H1 (cell line): ENCODE results near the gene ISG20L2. TPM values are rescaled to one million over a fixed set of nuclear protein-coding genes. Genes with fewer than 3 reads are reported as not detected.

Experiments used
- CTCF ChIA-PET: fragments of 300-600 bp; sonication (Branson Sonifier 250); formaldehyde crosslinking; loops from one replicate; lab custom pipeline; 2021; ENCODE audit not compliant: partially characterized antibody; lab: Charles Lee
- POLR2A ChIA-PET: fragments of 300-600 bp; sonication (Branson Sonifier 250); formaldehyde crosslinking; loops from one replicate; lab custom pipeline; 2021; ENCODE audit warnings: inconsistent platforms; ENCODE audit not compliant: partially characterized antibody; lab: Charles Lee
- DNase-seq, 2 experiments: peaks; one replicate each; pipeline versions ENCODE4 v3.0.0 to v3.0.0-alpha.2; 2010 to 2022; ENCODE audit warnings: low spot score in 2 of 2, low read depth in 1 of 2, mixed read lengths in 1 of 2
- FAIRE-seq: peaks from 2 replicates; lab custom pipeline; 2011; peaks lifted over from hg19 to GRCh38; lab: Jason Lieb, UNC
- H2AFZ ChIP-seq: 2 replicates; pipeline ENCODE4 v1.8.1; 2012; ENCODE audit warnings: low read length, inconsistent platforms
- H2AK5ac ChIP-seq: 2 replicates; pipeline ENCODE4 v1.6.1; 2013; ENCODE audit warnings: low read depth, low read length
- H2BK120ac ChIP-seq: replicated peaks from 2 replicates; pipeline ENCODE3; 2013; ENCODE audit warnings: low read depth, low read length, inconsistent platforms
- H2BK12ac ChIP-seq: 2 replicates; pipeline ENCODE4 v1.6.1; 2013; ENCODE audit warnings: low read depth, low read length
- H2BK15ac ChIP-seq: 2 replicates; pipeline ENCODE4 v1.6.1; 2013; ENCODE audit warnings: low read length
- H2BK20ac ChIP-seq: 2 replicates; pipeline ENCODE4 v1.6.1; 2013; ENCODE audit warnings: low read length
- H2BK5ac ChIP-seq: 2 replicates; pipeline ENCODE4 v1.6.1; 2013; ENCODE audit warnings: low read depth, low read length
- H3K14ac ChIP-seq: 2 replicates; pipeline ENCODE4 v1.6.1; 2013; ENCODE audit warnings: inconsistent platforms; ENCODE audit not compliant: insufficient read length
- H3K18ac ChIP-seq: 2 replicates; pipeline ENCODE4 v1.6.1; 2013; ENCODE audit warnings: low read length; ENCODE audit errors: extremely low read depth
- H3K23ac ChIP-seq: 2 replicates; pipeline ENCODE4 v1.6.1; 2013; ENCODE audit warnings: inconsistent platforms; ENCODE audit not compliant: insufficient read length
- H3K23me2 ChIP-seq: 2 replicates; pipeline ENCODE4 v1.6.1; 2013; ENCODE audit warnings: low read depth, low read length
- H3K27ac ChIP-seq: 2 replicates; pipeline ENCODE4 v1.6.1; 2011; ENCODE audit warnings: low read depth, low read length, inconsistent platforms
- H3K27me3 ChIP-seq, 4 experiments: replicated peaks in 1 of 4; 1 replicate in 1 of 4; 2 replicates in 3 of 4; pipeline versions ENCODE4 v1.6.1 to v1.8.1; 2011 to 2013; ENCODE audit warnings: low read length in 3 of 4, mild to moderate bottlenecking in 3 of 4, inconsistent platforms in 2 of 4, mixed read lengths in 2 of 4, moderate library complexity in 1 of 4; ENCODE audit not compliant: control insufficient read depth in 3 of 4, insufficient read depth in 3 of 4; ENCODE audit errors: extremely low read depth in 1 of 4
- H3K36me3 ChIP-seq, 4 experiments: 2 replicates each; pipeline versions ENCODE4 v1.6.1 to v1.8.1; 2011 to 2013; ENCODE audit warnings: mild to moderate bottlenecking in 4 of 4, low read length in 3 of 4, moderate library complexity in 2 of 4, control low read depth in 1 of 4, inconsistent platforms in 1 of 4; ENCODE audit not compliant: insufficient read depth in 4 of 4, control insufficient read depth in 2 of 4
- H3K4ac ChIP-seq: replicated peaks from 2 replicates; pipeline ENCODE3; 2013; ENCODE audit warnings: low read length, low read depth, mixed read lengths, inconsistent platforms; ENCODE audit not compliant: insufficient read length
- H3K4me1 ChIP-seq, 4 experiments: replicated peaks in 1 of 4; 1 replicate in 1 of 4; 2 replicates in 3 of 4; pipeline versions ENCODE4 v1.6.1 to v1.8.1; 2011 to 2013; ENCODE audit warnings: low read length in 3 of 4, inconsistent platforms in 2 of 4, mixed read lengths in 1 of 4; ENCODE audit not compliant: insufficient read depth in 4 of 4, control insufficient read depth in 3 of 4
- H3K4me2 ChIP-seq, 2 experiments: 2 replicates each; pipeline versions ENCODE4 v1.6.1 to v1.8.1; 2011 to 2013; ENCODE audit warnings: low read depth in 2 of 2, low read length in 2 of 2, control low read depth in 1 of 2, inconsistent platforms in 1 of 2, mild to moderate bottlenecking in 1 of 2; ENCODE audit not compliant: insufficient read depth in 1 of 2
- H3K4me3 ChIP-seq, 4 experiments: fragments of 200-600, 300-600 bp in 1 of 4; sonication (generic), shearing (Covaris generic), sonication (Bioruptor Twin) in 1 of 4; 2 replicates each; pipeline versions ENCODE4 v1.5.1 to v1.8.1; 2011 to 2016; ENCODE audit warnings: low read length in 4 of 4, low read depth in 3 of 4, control low read depth in 2 of 4, inconsistent platforms in 2 of 4, mild to moderate bottlenecking in 2 of 4, mixed read lengths in 1 of 4, moderate library complexity in 1 of 4; ENCODE audit not compliant: insufficient read depth in 2 of 4; ENCODE audit errors: extremely low read depth in 1 of 4
- H3K56ac ChIP-seq: replicated peaks from 2 replicates; pipeline ENCODE3; 2013; ENCODE audit warnings: low read depth, mild to moderate bottlenecking, mixed read lengths, low read length, inconsistent platforms; ENCODE audit not compliant: insufficient read length
- H3K79me1 ChIP-seq: 2 replicates; pipeline ENCODE4 v1.6.1; 2013; ENCODE audit warnings: low read depth, low read length, control low read depth
- H3K79me2 ChIP-seq, 2 experiments: 2 replicates each; pipeline versions ENCODE4 v1.6.1 to v1.8.1; 2012 to 2013; ENCODE audit warnings: low read length in 2 of 2, mild to moderate bottlenecking in 2 of 2, inconsistent platforms in 1 of 2; ENCODE audit not compliant: insufficient read depth in 2 of 2, control insufficient read depth in 1 of 2
- H3K9ac ChIP-seq, 4 experiments: replicated peaks in 1 of 4; 1 replicate in 1 of 4; 2 replicates in 3 of 4; pipeline versions ENCODE4 v1.6.1 to v1.8.1; 2011 to 2013; ENCODE audit warnings: low read depth in 3 of 4, low read length in 3 of 4, control low read depth in 2 of 4, mild to moderate bottlenecking in 2 of 4, moderate library complexity in 2 of 4, inconsistent platforms in 1 of 4; ENCODE audit errors: extremely low read depth in 1 of 4
- H3K9me3 ChIP-seq, 2 experiments: 2 replicates each; pipeline versions ENCODE4 v1.6.1 to v1.8.1; 2012 to 2013; ENCODE audit warnings: mild to moderate bottlenecking in 2 of 2, moderate library complexity in 2 of 2, control low read depth in 1 of 2, inconsistent platforms in 1 of 2, low read depth in 1 of 2, low read length in 1 of 2, mixed read lengths in 1 of 2; ENCODE audit not compliant: insufficient read depth in 2 of 2
- H4K20me1 ChIP-seq, 2 experiments: replicated peaks in 1 of 2; 2 replicates each; pipeline versions ENCODE3 to v1.8.1; 2011 to 2013; ENCODE audit warnings: inconsistent platforms in 2 of 2, low read length in 2 of 2, mild to moderate bottlenecking in 1 of 2; ENCODE audit not compliant: insufficient read depth in 2 of 2, control insufficient read depth in 1 of 2
- H4K5ac ChIP-seq: 2 replicates; pipeline ENCODE4 v1.6.1; 2013; ENCODE audit warnings: low read length, low read depth, mixed read lengths, inconsistent platforms; ENCODE audit not compliant: insufficient read length
- H4K8ac ChIP-seq: 2 replicates; pipeline ENCODE4 v1.8.0; 2013; ENCODE audit warnings: mild to moderate bottlenecking, moderate library complexity, low read length, inconsistent platforms; ENCODE audit not compliant: insufficient read depth; ENCODE audit errors: extremely low read depth
- H4K91ac ChIP-seq: replicated peaks from 2 replicates; pipeline ENCODE3; 2013; ENCODE audit warnings: low read length, mixed read lengths, inconsistent platforms; ENCODE audit not compliant: insufficient read length
- FOSL1 ChIP-seq: IDR thresholded peaks from 2 replicates; pipeline ENCODE4 v1.6.1; 2011; ENCODE audit warnings: mild to moderate bottlenecking, low read depth, low read length, moderate library complexity; ENCODE audit not compliant: insufficient read depth
- JUND ChIP-seq: IDR thresholded peaks from 2 replicates; pipeline ENCODE4 v1.6.1; 2011; ENCODE audit warnings: mild to moderate bottlenecking, improper control_type of control experiment, low read length
- KDM4A ChIP-seq: IDR thresholded peaks from one replicate; pipeline ENCODE4 v1.7.1; 2012; ENCODE audit warnings: low read depth, mild to moderate bottlenecking, moderate library complexity, low read length, inconsistent platforms; ENCODE audit not compliant: severe bottlenecking
- MAFK ChIP-seq: IDR thresholded peaks from 2 replicates; pipeline ENCODE4 v1.6.1; 2012; ENCODE audit warnings: low read depth, mild to moderate bottlenecking, improper control_type of control experiment, low read length
- PHF8 ChIP-seq: fragments of 200-600 bp; sonication (generic); conservative IDR thresholded peaks from 2 replicates; pipeline ENCODE4 v1.7.1; 2012; ENCODE audit warnings: low read depth, mild to moderate bottlenecking, inconsistent platforms, low read length, moderate library complexity
- POLR2A ChIP-seq, 2 experiments: IDR thresholded peaks; 1 replicate in 1 of 2; 2 replicates in 1 of 2; pipeline ENCODE4 v1.6.1; 2011; ENCODE audit warnings: low read depth in 2 of 2, low read length in 2 of 2, mild to moderate bottlenecking in 2 of 2; ENCODE audit errors: control extremely low read depth in 1 of 2
- RAD21 ChIP-seq, 2 experiments: IDR thresholded peaks in 1 of 2; conservative IDR thresholded peaks in 1 of 2; 2 replicates each; pipeline ENCODE4 v1.6.1; 2011; ENCODE audit warnings: low read depth in 2 of 2, low read length in 2 of 2, improper control_type of control experiment in 1 of 2, inconsistent platforms in 1 of 2, mild to moderate bottlenecking in 1 of 2, moderate library complexity in 1 of 2
- RBBP5 ChIP-seq: IDR thresholded peaks from 2 replicates; pipeline ENCODE4 v1.7.1; 2012; ENCODE audit warnings: low read depth, mild to moderate bottlenecking, inconsistent platforms, low read length, moderate library complexity, borderline replicate concordance
- SAP30 ChIP-seq: fragments of 300-600 bp; sonication (generic); IDR thresholded peaks from 2 replicates; pipeline ENCODE4 v1.7.1; 2012; ENCODE audit warnings: low read length, moderate library complexity, mild to moderate bottlenecking, inconsistent platforms; ENCODE audit not compliant: insufficient read depth, insufficient replicate concordance
- SUZ12 ChIP-seq: fragments of 200-600 bp; sonication (generic); IDR thresholded peaks from 2 replicates; pipeline ENCODE4 v1.6.1; 2012; ENCODE audit warnings: mild to moderate bottlenecking, inconsistent platforms, low read length, moderate library complexity, mixed read lengths
- TAF7 ChIP-seq: optimal IDR thresholded peaks from 2 replicates; pipeline ENCODE3; 2011; ENCODE audit warnings: low read depth, mild to moderate bottlenecking, inconsistent platforms, low read length, moderate library complexity, borderline replicate concordance
- TBP ChIP-seq: IDR thresholded peaks from 2 replicates; pipeline ENCODE4 v1.6.1; 2011; ENCODE audit warnings: low read depth, low read length, improper control_type of control experiment
- TCF12 ChIP-seq: IDR thresholded peaks from 2 replicates; pipeline ENCODE4 v1.6.1; 2011; ENCODE audit warnings: low read depth, mild to moderate bottlenecking, low read length
- YY1 ChIP-seq: IDR thresholded peaks from 2 replicates; pipeline ENCODE4 v1.6.1; 2011; ENCODE audit warnings: low read depth, mild to moderate bottlenecking, low read length
- WGBS, 2 experiments: shearing (Covaris generic) in 1 of 2; methylation state at CpG; one replicate each; pipeline versions ENCODE4 v1.1.6 to v1.1.7; 2013 to 2015; ENCODE audit warnings: low lambda C conversion rate in 2 of 2, mixed read lengths in 2 of 2, inconsistent platforms in 1 of 2, low coverage in 1 of 2, missing lambda C conversion rate in 1 of 2; ENCODE audit not compliant: insufficient replicate concordance in 2 of 2, insufficient coverage in 1 of 2, insufficient read length in 1 of 2; ENCODE audit errors: extremely low coverage in 1 of 2, missing lambda C conversion rate in 1 of 2; 5-methylcytosine and 5-hydroxymethylcytosine counted together
- polyA plus RNA-seq, 7 experiments: library from polyadenylated mRNA; depleted of rRNA in 3 of 7; stranded (reverse) in 5 of 7; unstranded in 2 of 7; fragments of >200 nt in 5 of 7; fragments of 200-250 nt in 2 of 7; gene quantifications; 1 replicate in 5 of 7; 2 replicates in 1 of 7; 4 replicates in 1 of 7; pipeline versions ENCODE4 v1.2.1 to v1.2.3, GENCODE V29; 2011 to 2013; ENCODE audit warnings: missing spikeins in 2 of 7, mixed read lengths in 2 of 7
- total RNA-seq: library from RNA; stranded (reverse); fragmentation: NEBNext Ultra II Directional; extraction: Animal tissue kit (Norgen Biotek cat#: 25700); gene quantifications from 2 replicates; pipeline ENCODE4 v1.2.1, GENCODE V29; 2021

Gene ISG20L2
- total and polyA plus RNA-seq, 2 of the 8 experiments (the other 6 are each of a cell fraction or from before 2014, with no cell fraction given): 47.5 to 53.0 TPM

GRCh38 chr1:156754219-156754618, 25.7 kb upstream of the ISG20L2 start:
- peaks cover 7 to 20% (median 11%) of the 10 kb centered on the region in 4 experiments; a peak in 6 of 7 replicates for H3K4me1 ChIP-seq
- no peaks in the 10 kb centered on the region for H3K9me3 ChIP-seq
- H3K4ac ChIP-seq: no peak overlapping the region
- no peak overlapping the region for H3K4me2 ChIP-seq
- H3K4me3 ChIP-seq: no peak overlapping the region
- H2BK5ac ChIP-seq: no peak overlapping the region
- H3K79me1 ChIP-seq: peaks cover 8% of the 10 kb centered on the region
- no peak overlapping the region for H2BK20ac ChIP-seq
- no peak overlapping the region for H4K5ac ChIP-seq
- H3K36me3 ChIP-seq: no peaks in the 10 kb centered on the region
- FAIRE-seq (no peak), DNase-seq (no peak)
- peaks cover 13 to 34% of the 10 kb centered on the region in 2 experiments for H3K79me2 ChIP-seq
- no peak overlapping the region for H4K8ac ChIP-seq
- no peak overlapping the region for H2AK5ac ChIP-seq
- H3K27ac ChIP-seq: no peak overlapping the region
- no peak overlapping the region for H3K18ac ChIP-seq
- H2AFZ ChIP-seq: no peak overlapping the region
- ChIA-PET CTCF (interaction anchor here (1.5 kb wide), 1 partner anchor 28 kb away, joined by 9 read pairs; no protein-coding TSS in a partner anchor), POLR2A (interaction anchor here (5.1 to 8.8 kb wide), 2 partner anchors 15 to 27 kb away, joined by 41 to 121 read pairs; partner anchors contain the start of genes ISG20L2, METTL25B and PRCC)
- peaks cover 4% of the 10 kb centered on the region; the same call in 1 of the 2 replicates for H3K23me2 ChIP-seq
- H3K27me3 ChIP-seq: no peaks in the 10 kb centered on the region
- H3K14ac ChIP-seq: no peak overlapping the region
- H3K9ac ChIP-seq: no peak overlapping the region
- H3K23ac ChIP-seq: no peak overlapping the region
- H4K91ac ChIP-seq: no peak overlapping the region
- no peak overlapping the region for H3K56ac ChIP-seq
- peaks cover 0 to 3% of the 10 kb centered on the region in 2 experiments for H4K20me1 ChIP-seq
- WGBS, 2 experiments: 85% methylated on average over 8 of the region's 8 CpGs; no CpG with 5 or more reads in 1 of the 2 experiments
- H2BK120ac ChIP-seq: no peak overlapping the region
- H2BK15ac ChIP-seq: no peak overlapping the region
- no peak overlapping the region for H2BK12ac ChIP-seq
- TF ChIP-seq FOSL1: no peak
- TF ChIP-seq YY1: no peak
- no peak for TF ChIP-seq RAD21 (IDR thresholded peaks at IDR 0.05 in 1 of 2, conservative IDR thresholded peaks at IDR 0.05 in 1 of 2; ENCODE audit: low read depth in 2 of 2, low read length in 2 of 2)
- no peak for TF ChIP-seq KDM4A
- TF ChIP-seq PHF8: no peak
- TF ChIP-seq TBP: no peak
- TF ChIP-seq POLR2A (IDR thresholded peaks at IDR 0.05; ENCODE audit: control extremely low read depth in 1 of 2, low read depth in 2 of 2, low read length in 2 of 2): no peak
- TF ChIP-seq MAFK: no peak
- no peak for TF ChIP-seq RBBP5
- TF ChIP-seq JUND: no peak
- TF ChIP-seq TCF12: no peak
- TF ChIP-seq SAP30: no peak
- no peak for TF ChIP-seq TAF7
- no peak for TF ChIP-seq SUZ12
